ENCODE measurements around the gene EPHA6. TPM values are rescaled to one million over a fixed set of nuclear protein-coding genes. Genes with fewer than 3 reads are reported as not detected.

Gene EPHA6
- total RNA-seq, 1 donor from 2014 or later = 2.4 TPM

DNA sequence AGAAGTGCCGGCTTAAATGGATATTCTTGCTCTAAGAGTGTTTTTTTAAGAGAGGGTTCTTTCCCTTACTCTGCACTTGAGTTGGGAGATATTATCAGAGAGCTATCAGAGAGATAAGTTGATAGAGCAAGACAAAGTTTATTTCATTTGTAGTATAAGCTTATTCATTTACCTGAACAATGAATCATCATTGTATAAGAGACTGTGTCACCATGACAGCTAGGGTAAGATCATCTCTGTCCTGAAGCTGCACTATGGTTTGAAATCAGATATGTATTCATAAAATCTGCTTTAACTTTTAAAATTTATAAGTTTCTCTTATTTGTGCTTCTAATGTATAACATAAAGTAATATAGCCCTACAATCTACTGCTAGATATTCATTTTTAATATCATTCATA, 822.1 kb downstream of the EPHA6 start:
- DNase-seq (ENCODE audit: low spot score) = no peak

GRCh38 chr3:97646932-97647331, 832.5 kb downstream of the EPHA6 start:
- DNase-seq (ENCODE audit: low spot score) = no peak

DNA sequence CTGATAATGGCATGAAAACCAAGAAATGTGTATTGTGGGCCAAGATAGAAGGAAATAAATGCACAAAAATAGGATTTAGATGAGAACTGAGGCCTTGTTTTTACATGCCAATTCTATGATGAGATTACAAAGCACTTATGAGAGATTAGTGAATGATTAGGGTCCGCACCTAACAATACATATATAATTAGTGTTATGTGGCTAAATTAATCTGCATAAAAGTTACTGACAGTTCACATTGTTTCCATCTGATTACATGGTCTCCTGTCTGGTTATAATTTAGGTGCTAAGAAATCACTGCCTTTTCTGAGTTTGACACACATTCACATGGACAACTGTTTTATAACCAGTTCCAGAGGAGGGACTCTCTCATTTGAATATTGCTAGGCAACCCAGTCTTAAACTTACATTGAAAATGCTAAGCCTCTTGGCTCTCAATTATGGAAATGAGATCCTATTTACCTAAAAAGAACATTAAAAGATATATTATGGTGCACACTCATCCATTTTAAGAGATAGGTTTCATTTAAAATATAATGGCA, 833.1 kb downstream of the EPHA6 start:
- DNase-seq (ENCODE audit: low spot score) = no peak

GRCh38 chr3:97655971-97656370, 841.6 kb downstream of the EPHA6 start:
- DNase-seq (ENCODE audit: low spot score) = no peak

DNA sequence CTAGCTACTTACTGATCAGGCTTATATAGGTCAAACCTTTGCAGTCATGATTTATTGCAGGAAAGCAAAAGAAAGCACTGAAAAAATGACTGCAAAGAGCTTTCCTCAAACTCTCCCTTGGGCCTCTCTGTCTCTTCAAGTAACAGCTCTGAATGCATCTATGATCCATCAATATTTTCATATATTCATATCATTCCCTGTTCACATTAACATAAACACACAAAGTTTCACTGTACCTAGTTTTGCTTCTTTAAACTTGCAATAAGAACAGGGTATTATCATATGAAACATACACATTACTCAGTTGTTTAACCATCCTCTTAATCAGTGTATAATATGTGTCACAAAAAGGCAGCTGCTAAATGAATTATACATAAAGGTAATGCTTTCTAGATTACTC, 842.2 kb downstream of the EPHA6 start:
- no peak for DNase-seq (ENCODE audit: low spot score)

DNA sequence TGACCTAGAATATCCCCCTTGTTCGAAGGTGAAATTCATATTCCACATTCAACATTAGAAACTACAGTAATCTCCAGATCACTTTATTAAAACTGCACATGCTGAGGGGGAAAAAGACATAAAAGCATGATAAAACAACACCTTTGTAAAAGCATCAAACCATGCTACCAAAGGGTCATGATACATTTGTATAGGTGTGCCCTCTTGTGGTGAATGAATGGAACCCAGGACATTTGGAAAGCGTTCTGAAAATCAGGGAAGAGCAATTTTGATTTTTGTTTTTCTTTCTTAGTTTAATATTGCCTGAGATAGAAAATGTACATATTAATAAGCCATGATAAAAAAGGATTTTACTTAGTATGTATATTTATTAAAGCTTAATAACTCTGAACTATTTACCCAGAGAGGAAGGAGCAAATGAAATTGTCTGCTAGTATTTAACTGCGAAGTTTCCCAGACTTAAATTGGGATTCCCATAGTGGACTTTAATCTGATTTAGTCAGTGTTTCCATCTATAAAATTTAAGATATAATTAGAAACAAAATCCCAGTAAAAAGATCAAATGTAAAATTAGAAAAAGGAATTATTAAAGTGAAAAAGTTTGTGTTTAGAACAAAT, 844.4 kb downstream of the EPHA6 start:
- DNase-seq (ENCODE audit: low spot score) = no peak

GRCh38 chr3:97662264-97662663, 847.9 kb downstream of the EPHA6 start:
- no peak for DNase-seq (ENCODE audit: low spot score)

DNA sequence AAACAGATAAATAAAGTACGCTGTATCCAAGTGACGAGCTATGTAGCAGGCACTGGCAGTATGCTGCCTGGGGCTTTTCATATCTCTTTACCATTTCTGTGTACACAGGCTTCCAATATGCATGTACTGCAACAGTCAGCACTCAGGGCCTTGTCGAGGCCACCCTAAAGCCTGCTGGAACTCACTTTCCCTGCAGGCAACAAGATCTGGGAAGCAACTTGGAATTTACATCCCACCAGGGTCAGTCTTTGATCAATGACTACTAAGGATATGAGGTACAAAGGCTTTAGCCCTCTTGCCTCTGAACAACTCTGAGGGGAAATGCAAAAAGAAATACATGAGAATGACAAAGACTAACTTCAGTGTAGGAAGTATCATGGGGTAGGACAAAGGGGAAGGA, 848.4 kb downstream of the EPHA6 start:
- DNase-seq (ENCODE audit: low spot score) = no peak

DNA sequence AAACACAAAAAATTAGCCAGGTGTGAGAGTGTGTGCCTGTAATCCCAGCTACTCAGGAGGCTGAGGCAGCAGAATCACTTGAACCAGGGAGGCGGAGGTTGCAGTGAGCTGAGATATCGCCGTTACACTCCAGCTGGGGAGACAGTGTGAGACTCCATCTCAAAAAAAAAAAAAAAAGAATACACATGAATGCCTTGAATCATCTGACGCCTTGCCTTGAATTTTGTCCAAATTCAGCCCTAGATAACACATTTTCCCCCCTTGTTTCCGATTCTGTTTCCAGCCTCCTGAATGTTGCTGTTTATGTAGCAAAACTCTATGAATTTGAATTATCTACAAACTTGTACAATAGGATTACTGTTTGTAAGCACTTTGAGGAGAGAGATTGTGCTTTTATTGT, 851.5 kb downstream of the EPHA6 start:
- no peak for DNase-seq (ENCODE audit: low spot score)

DNA sequence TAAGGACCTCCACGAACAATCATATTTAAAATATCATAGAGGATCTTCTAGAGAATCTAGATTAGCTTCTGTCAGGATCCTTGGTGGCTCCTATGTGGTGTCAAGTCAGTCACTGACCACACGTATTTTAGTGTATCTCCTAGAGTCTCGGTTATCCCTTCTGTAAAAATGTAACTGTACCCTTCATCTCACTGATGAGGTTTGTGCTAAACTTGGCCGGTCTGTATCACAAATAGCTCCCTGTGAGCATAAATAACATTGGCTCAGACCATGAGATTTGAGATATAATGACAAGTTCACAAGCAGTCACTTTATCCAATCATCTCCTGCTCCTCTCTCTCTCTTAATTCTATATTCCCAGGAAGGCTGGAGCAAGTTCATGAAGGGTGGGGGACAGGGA, 856.6 kb downstream of the EPHA6 start:
- no peak for DNase-seq (ENCODE audit: low spot score)

DNA sequence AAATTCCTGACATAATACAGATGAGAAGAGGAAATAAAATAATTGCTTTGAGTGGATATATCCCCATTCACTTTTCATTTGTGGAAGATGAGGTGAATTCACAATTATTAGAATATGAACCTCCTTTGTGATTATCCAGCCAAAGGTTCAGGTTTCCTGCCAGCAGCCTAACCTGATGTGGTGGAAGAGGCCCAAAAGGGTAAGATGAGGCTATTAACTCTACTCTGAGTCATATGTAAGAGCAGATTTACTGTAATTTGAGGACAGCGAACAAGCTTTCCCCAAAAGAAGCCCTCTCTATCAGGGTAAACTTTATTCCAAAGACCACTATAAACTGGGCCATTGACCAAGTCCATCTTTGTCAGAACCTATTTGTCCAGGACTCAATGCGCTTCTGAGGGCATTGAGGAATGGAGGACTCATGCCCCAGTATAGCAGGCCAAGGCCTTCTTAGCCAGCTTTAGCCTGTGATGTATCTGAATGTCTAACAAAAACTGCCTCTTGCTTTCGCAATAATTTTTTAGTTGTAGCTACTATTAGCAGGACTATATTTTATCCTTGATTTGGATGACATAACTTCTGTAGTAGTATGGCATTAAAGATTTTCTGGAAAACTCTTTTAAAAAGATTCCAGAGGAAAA, 859.1 kb downstream of the EPHA6 start:
- no peak for DNase-seq (ENCODE audit: low spot score)

DNA sequence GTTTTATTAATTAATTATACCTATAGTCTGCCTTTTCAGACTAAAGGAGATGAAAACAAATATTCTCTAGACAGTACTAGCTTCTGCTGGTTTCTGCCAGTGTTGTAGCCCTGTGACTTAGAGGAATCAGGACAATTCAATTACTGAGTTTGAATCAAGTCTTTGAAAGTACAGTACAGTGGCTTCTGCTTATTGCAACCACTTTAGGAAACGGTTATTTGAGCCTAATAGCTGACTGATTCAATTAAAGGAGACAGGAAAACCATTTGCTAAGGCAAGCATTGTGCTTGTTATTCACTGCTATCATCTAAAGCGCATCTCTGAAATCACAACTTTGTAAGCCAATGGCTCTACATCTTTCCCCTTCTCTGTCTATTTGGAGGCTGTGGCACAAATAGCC, 860.1 kb downstream of the EPHA6 start:
- DNase-seq (ENCODE audit: low spot score) = no peak

- DNase-seq (ENCODE audit: low spot score) = no peak
Measured at GRCh38 chr3:97680210-97680609, 865.8 kb downstream of the EPHA6 start.

DNA sequence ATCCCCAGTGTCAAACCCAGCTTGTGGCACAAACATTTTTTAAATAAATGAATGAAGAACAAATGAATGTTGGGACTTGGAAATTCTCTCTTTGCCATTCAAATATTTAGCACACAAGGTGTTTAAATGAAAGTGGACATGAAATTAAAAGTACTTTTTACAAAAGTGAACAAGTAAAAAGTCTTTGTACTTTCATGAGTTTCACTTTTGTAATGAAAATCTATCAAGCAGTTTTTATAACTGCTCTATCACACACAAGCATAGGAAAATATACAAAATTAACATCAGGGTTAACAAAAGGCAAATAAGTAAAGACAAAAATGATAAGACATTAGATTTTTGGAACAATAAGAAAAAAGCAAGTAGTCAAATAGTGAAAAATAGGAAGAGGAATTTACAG, 866.3 kb downstream of the EPHA6 start:
- DNase-seq (ENCODE audit: low spot score) = no peak

GRCh38 chr3:97684490-97684889, 870.1 kb downstream of the EPHA6 start:
- no peak for DNase-seq (ENCODE audit: low spot score)

DNA sequence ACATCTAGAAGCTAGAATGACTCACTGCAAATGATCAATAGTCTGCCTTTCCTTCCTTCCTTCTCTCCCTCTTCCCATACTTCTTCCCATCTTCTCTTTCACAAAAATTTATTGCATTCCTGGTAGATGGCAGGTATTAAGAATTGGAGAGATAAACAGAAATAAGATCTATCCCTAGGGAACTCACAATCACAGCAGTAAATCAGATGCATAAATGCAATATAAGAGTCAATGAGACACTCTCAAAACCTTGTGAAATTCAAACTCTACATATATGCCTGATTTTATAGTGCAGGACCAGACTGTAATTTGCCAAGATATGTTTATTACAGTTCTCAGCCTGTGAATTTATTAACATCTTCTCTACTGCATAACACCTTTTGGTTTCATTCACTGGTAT, 871.9 kb downstream of the EPHA6 start:
- no peak for DNase-seq (ENCODE audit: low spot score)

- no peak for DNase-seq (ENCODE audit: low spot score)
Measured at GRCh38 chr3:97687734-97688133, 873.3 kb downstream of the EPHA6 start.

GRCh38 chr3:97689111-97689510, 874.7 kb downstream of the EPHA6 start:
- DNase-seq (ENCODE audit: low spot score) = no peak

GRCh38 chr3:97689962-97690361, 875.6 kb downstream of the EPHA6 start:
- no peak for DNase-seq (ENCODE audit: low spot score)

- no peak for DNase-seq (ENCODE audit: low spot score)
Measured at GRCh38 chr3:97691354-97691753, 877.0 kb downstream of the EPHA6 start.

DNA sequence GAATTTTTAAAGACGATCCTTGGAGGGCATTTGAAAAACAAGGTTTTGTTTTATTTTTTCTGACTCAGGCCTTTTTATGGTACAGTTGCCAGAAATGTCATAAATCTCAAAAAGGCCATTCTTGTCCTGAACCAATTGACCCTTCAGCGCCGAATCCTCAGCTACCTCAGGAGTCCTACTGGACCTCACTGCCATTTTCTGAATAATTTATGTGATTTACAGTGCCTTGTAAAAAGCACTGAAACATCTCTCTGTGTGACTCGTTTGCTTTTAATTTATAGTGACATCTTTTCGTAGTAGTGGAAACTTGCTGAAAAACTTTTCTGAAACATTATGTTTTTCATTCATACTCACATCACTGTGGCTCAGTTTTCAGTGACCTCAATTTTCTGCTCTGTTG, 878.0 kb downstream of the EPHA6 start:
- no peak for DNase-seq (ENCODE audit: low spot score)

DNA sequence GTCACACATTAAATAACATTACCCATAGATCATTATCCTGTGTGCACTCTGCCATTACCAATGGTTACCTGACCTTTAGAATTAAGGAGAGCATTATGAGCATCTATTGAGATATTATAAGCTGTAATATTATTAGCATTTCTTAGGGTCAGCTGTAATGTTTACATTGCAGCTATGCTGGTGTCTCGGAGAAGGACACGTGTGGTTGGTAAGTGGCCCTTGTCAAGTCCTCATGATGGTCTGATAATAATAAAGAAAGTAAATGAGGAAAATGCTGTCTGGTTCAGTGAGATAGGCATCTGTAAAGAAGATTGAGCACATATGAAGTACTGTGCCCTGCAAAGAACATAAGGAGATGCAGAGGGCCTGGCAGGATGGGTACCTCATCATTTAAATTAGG, 878.4 kb downstream of the EPHA6 start:
- no peak for DNase-seq (ENCODE audit: low spot score)

GRCh38 chr3:97694876-97695275, 880.5 kb downstream of the EPHA6 start:
- DNase-seq (ENCODE audit: low spot score) = no peak

- DNase-seq (ENCODE audit: low spot score) = no peak
Measured at GRCh38 chr3:97698691-97699090, 884.3 kb downstream of the EPHA6 start.
